HG02759 (cell line): ENCODE data around the gene ALG14.

Source experiments
- ATAC-seq: cut with Tn5 transposase; IDR thresholded peaks from one replicate; pipeline ENCODE4 v1.9.1; 2021; ENCODE audit warnings: mild to moderate bottlenecking, moderate library complexity; ENCODE audit not compliant: unreplicated experiment

Gene ALG14

DNA sequence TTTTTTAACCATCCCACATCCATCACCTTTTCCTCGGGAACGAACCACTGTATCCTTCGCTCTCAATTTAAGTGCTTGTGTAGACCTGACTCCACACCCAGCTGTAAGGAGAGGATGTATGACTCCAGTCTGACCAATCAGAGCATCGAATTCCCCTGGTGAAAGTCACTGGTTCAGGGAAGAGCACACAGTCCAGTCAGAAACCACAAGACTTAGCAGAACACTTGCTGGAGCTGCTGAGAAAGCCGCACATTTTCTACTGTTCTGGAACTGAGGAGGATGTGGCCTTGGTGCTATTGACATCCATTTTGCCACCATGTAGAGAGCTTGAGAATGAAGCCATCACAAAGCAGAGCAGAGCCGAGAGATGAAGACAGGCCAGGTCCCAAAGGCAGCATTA is 86.0 kb downstream of the ALG14 start:
- ATAC-seq = no peak

DNA sequence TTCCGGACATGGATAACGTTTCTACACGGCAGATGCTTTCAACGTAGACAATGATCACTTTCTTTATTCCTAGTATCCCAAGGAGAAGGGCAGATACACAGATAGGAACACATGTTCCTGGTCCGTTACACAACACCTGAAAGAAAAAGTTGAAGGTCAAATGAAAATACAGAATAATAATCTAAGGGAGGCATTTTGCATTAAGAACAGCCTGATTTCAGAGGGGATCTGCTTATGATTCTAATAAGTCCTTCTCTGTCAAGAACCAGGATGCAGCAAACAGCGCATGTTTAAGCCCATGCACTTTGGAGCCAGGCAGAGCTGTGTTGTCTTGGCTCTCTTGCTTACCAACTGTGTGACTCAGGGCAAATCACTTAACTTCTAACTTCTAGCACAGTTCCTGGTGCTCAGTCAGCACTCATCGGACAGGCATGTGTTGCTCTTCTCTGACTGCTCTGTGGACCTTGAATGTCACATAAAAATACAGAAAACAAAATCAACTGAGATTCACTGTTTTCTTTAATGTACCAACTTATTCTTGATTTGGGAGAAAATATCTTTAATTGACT is 89.5 kb downstream of the ALG14 start:
- ATAC-seq = no peak

DNA sequence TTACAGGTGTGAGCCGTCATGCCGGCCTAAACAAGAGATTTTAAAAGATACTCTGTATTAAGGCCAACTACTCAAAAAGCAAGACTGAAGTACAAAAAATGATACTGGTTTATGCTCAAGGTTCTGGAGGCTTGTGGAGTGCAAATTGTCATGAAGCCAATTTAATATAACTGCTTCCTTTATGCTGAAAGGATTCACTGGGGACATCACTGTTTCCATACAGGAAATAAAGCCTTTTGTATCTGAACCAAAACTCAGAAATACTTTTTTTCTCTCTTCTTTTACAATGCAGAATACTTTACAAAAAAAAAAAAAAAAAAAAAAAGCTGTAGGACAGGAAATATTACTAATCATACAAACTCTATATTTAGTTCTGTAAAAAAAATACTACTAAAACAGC is 90.4 kb downstream of the ALG14 start:
- ATAC-seq = no peak

DNA sequence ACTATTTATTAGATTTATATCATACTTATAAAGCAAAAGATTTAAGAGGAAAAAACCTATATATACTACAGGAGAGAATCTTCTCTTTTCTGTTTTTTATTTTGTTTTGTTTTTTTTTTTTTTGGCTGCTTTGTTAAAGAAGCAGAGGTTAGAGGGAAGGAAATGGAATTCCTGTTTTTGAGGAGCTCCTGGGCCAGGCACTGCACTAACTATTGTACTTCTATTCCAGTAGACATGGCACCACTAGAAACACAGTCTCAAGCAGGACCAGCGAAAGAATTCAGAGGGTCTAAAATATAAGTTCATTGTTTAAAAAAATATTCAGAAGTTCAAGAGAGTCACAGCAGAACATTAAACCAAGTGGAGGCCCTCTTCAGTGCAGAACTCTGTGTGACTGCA is 91.2 kb downstream of the ALG14 start:
- ATAC-seq = no peak

DNA sequence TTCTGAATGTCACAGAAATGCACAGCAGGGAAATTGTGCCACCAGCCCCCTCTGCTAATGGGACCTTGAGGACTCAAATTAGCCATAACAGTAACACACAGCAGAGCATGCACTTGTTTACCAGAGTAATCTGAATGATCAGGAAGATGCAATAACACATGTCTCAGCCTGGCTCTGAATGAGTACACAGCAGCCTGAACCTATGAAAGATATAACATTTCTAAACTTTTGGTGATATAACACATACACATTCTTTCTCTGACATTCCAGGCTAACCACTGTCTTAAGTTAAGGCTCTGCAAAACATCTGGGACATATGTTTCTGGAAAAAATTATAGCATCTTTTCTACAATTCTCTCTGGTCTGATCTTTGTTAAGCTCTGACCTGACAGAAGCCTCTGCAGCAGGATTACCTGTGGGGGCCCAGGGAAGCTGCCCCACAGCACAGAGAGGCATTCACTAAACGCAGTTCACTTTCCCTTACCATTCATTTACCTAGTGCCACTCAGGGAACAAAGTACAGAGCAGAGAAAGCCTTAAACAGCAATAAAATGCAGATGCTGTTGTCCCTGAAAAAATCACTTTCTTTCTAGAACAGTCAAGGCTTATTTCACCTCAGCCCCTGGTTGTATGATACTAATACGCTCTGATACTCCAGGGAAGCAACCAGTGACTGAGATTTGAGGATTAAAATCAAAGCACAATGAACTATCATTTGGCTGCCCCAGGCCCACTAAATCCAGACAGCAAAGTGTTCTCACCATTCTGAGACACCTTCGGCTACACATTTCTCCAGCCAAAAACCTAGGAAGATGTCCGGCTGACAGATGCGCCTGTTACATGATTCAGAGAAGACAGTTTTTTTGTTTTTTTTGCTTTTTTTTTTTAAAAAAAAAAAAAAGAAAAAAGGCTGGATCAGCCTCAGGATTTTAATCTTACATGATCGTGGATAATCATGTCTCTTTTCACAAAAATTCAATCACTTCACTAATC is 91.9 kb downstream of the ALG14 start:
- ATAC-seq = no peak

DNA sequence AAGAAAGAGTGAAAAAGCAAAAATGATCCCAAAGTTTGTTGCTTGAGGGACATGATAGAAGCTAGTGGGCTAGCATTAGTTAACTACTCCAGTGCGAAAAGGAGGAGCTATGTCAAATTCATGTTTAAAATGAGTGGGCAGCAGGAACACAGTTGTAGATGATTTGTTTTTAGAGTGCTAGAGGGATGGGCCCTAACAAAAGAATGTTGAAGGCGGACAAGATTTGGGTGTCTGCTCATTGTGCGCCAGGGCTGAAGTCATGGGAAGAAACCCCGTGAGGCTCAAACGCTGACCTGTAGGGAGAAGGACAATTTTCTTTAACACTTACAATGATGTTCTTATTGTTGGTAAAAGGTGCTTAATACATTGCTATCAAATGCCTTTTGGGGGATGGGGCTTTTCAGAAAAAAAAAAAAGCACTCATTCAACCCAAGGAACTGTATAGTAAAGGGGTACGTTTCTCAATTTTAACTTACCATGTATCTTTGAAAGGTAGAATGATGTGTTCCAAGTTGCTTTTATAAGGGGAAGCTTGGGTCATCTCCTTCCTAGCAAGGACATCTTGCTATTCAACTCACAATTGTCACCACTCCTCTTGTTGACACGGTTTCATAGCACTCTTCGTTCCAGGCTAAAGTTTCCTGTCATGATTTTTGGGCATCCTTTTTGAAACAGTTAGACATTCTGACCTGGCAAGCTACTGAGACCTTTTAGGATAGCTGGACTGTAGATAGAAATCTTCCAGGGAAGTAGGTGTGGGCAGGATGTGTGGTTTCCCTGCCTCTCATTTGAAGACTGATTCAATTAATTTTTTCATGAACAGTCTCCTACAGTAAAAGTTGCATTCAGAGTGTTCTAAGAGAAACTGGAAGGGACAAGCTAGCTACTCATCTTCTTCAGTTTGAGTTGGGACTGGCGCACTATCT is 92.8 kb downstream of the ALG14 start:
- no peak for ATAC-seq

DNA sequence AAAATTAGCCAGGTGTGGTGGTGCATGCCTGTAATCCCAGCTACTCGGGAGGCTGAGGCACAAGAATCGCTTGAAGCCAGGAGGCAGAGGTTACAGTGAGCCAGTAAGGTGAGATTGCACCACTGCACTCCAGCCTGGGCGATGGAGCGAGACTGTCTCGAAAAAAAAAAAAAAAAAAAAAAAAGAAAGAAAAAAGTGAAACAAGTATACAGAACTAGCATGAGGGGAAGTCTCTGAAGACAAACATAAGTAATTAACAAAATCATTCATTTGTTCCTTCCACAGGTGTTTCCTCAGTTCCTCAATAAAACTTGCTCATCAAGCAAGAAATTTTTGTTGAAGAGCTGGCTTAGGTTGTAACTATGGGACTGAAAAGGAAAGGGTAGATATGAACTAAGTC is 93.6 kb downstream of the ALG14 start:
- ATAC-seq = no peak

DNA sequence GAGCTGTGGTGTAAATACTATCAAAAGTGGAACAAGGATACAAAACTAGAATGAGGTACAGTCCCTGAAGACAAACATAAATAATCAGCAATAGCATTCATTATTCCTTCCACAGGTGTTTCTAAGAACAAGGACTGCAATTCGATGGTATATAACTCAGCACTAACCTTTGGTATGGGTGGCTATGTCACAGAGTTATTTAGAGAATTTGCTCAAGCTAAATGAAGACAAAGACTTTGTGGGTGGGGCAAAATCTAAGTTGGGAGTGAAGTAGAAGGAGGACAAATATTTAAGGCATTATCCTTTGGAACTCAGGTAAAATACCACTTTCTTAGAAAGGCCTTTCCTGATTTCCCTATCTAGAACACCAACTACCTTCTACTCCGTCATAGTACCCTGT is 94.3 kb downstream of the ALG14 start:
- no peak for ATAC-seq

DNA sequence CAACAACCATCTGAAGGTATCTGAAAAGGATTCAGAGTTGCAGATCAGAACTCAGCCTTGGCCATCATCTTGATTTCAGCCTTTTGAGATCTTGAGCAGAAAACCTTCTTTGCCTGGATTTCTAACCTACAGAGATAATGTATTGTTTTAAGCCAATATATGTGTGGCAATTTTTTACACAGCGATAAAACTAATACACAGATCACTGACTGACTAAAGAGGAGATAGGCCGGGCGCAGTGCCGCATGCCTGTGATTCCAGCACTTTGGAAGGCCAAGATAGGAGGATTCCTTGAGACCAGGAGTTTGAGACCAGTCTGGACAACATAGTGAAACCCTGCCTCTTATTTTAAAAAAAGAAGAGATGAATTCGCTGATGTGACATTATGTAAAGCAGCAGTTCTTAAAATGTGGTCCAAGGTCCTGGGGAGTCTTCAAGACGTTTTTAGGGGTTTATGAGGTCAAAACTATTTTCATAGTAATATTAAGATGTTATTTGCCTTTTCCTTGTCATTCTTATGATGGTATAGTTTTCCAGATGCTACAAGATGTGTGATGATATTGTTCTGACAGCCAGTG is 95.7 kb downstream of the ALG14 start:
- no peak for ATAC-seq

DNA sequence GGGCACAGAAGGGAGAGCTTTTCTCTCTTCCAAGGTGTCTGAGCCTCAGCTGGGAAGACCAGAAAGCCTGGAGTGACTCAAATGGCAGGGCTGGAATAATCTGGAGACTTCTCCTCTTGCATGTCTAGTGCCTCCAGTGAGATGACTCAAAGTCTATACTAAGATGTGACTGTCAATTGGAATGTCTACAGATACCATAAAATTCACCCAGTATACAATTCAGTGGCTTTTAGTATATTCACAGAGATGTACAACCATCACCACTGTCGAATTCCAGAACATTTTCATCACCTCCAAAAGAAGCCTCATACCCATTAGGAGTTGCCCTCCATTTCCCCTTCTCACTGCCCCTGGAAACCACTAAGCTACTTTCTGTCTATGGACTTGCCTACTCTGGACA is 97.9 kb downstream of the ALG14 start:
- no peak for ATAC-seq

DNA sequence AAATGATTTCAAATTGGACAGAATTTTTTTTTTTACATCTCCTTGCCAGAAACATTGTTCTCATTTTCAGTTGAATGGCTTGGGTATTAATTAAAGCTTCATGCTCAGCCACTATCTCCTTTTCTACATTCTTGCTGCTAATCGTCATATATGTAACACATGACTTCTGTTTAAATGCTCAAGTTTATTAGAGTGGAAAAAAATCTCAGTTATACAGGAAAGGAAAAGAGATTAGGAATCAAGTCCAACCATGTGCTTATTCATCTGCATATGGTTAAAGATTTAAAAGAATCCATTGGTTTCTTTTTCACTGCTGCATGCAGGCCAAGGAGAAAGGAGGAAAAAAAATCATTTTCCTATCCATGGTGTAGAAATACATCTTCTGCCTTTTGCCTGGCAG is 98.5 kb downstream of the ALG14 start:
- no peak for ATAC-seq

DNA sequence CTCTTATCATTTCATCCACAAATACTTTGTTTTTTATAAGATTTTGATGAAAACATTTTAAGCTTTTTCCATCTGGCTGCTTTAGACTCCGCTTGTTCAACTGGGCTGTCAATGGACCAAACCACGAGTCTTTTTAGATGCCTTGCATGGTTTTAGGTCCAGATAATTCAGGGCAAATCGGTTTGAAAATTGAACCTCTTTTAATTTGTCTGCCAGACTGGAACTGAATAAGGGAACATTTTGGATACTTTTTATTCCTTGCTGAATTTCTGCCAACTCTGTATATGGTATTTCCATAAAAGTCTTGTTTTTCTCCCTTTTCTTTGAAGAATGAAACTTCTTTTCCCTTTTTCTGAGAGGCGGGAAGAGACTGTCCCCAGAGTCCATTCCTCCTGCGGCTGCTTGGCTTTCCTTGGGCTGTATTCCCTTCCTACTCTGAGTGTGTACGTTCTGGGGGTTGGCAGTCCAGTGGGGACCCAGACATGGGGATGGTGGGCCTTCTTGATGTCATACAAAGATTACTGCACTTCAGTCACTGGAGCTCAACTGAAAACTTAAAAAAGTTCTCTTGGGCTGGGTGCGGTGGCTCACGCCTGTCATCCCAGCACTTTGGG is 99.3 kb downstream of the ALG14 start:
- ATAC-seq = no peak

DNA sequence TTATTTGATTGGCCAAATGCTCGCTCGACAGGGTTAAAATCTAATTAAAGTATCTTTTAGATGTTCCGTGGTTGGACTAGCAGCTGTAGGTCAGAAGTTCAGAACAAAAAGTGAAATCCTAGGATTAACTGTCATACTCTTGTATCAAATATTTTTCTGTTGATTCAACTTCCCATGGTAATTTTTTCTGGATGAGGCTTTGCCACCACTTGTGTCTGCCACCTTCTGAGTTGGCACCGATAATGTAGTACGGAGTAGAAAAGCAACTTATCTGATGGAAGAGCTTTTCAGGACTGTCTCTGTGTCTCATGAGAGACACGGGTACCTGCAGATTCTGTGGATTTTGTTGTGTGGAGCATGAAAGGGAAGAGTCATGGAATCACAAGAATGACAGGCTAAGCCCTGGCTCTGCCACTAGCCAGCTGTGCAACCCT is 101.2 kb downstream of the ALG14 start:
- ATAC-seq = no peak

DNA sequence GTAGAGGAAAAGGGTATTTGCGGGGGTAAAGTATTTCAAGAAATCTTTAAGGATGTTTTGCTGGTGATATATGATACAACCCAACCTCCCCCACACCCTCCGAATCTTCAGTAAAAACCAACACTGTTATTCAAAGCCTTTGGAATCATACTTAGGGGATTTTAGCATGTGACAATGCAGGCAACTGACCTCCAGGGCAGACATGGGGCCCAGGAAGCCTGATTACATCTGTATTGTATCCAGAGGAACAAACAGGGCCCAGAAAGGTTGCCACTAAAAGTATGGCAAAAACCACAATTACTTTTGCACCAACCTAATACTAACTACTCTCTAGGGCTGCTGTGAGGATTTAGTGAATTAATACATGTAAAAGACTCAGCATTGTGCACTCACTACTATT is 102.0 kb downstream of the ALG14 start:
- ATAC-seq = no peak

DNA sequence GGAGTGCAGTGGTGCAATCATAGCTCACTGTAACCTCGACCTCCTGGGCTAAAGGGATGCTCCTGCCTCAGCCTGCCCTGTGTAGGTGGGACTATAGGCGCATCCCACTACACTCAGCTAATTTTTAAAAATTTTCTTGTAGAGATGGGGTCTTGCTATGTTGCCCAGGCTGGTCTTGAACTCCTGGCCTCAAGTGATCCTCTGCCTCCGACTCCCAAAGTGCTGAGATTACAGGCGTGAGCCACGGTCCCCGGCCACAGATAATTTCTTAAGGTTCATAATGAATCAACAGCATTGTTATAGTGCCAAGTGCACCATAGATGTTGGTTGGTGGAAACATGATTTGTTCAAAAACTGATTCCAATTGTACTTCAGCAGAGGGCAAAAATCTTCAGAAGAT is 103.6 kb downstream of the ALG14 start:
- no peak for ATAC-seq

DNA sequence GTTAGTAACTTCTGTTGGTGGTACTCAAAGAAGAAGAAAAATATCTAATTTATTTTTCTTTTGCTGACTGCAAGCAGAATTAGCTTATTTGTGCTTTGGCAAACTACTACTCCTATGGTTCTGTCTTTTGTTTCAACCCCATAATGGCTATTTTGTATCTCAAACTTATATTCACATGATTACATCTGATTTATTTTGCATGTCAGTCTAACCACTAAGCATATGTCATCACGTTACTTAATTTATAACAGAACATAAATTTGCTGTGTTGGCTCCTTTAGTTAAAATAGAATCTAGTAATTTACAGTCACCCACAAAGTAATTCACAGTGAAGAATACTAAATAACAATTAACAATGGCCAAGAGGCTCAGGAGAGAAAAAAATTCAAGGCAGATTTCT is 106.7 kb downstream of the ALG14 start:
- ATAC-seq = no peak

DNA sequence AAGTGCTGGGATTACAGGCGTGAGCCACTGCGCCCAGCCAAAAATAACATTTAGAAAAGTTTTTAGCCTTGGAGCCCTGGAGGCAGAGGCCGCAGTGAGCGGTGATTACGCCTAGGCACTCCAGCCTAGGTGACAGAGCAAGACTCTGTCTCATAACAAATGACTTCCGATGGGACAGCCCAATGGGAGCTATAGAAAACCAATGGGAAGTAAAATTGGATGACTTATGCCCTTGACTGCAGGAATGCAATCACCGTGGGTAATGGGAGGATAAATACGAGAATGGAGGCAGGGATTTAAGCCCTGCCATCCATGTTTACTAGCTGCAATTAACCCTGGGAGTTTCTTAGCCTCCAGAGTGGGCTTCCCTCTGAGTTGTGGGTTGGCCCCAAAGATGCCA is 108.9 kb downstream of the ALG14 start:
- ATAC-seq = no peak

DNA sequence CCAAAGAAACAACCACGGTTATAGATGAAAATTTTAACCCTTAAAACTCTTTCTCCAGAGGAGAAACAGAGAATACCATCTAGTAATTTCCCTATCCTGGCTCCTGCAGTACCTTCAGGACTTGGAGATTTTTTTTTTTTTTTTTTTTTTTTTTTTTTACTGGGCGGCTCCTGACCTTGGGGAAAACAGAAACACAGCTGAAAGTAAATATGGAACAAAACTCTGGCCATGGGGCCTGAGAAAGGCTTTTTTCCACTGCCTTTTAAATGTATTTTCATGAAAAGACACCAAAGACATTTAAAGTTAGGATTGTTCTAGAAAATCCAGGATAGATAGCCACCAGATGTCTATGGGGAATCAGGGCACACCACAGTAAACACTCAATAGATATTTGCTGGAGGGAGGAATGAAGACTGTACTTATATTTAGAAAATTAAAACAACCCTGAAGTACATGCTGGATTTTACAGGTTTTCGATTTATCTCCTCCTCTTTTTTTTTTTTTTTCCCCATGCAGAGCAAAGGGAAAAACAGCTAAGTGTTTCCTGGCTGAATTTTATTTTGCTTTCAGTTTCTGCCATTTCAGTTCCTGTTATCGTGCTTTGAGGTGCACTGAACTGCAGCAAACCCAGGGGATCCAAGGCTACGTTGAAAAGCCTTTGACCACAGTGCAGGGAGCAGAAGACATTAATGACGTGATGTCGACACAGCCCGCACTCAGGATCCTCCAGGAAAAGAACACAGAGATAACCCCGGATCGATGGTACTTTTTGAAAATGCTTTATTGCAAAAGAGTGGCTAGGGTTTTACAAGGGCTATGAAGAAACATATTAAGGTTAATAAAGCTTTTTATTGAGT is 110.1 kb downstream of the ALG14 start:
- peak; percentile 95 for ATAC-seq

DNA sequence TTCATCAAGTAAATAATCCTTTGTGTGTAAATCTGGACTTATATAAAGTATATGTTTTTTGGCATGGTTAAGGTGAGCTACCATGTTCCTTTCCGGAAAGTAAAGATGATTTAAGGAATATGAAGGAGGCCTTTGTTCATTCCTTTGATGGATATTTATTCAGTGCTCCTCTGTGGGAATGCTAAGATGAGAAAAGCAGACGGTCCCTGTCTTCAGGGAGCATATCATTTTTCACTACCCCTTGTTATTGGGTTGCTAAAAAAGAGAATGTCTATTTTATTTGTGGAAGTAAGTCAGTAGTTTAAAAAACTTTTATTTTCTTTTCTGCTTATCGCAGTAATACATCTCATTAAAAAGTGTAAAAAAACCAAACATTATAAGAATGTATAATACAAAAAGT is 110.8 kb downstream of the ALG14 start:
- ATAC-seq = no peak

DNA sequence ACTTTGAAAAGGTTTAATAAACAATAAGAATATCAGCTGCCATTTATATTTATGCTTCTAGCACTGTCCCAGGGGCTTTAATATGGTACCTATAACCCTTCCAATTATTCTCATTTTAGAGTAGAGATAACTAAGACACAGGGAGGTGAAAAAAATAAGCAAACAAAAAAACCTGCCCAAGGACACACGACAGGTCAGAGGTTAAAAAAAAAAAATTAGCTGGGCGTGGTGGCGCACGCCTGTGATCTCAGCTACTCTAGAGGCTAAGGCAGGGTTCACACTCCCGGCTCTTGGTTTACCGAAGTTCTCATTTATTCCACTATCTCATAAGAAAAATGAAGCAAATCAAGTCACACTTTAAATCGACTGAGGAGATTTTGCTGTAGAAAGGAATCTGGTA is 111.2 kb downstream of the ALG14 start:
- ATAC-seq = no peak
